WTC11 (cell line): ENCODE data around the gene SLC25A11. TPM values are rescaled to one million over a fixed set of nuclear protein-coding genes. Genes with fewer than 3 reads are reported as not detected.

Source experiments
- ARID4B ChIP-seq: sonication (generic); formaldehyde crosslinking; IDR thresholded peaks from 2 replicates; pipeline ENCODE4 v1.8.0; 2023; ENCODE audit warnings: missing genetic modification reagents, mild to moderate bottlenecking, borderline replicate concordance
- CREB1 ChIP-seq: sonication (generic); formaldehyde crosslinking; IDR thresholded peaks from 2 replicates; pipeline ENCODE4 v1.8.0; 2023; ENCODE audit warnings: mild to moderate bottlenecking, missing genetic modification reagents
- GTF2I ChIP-seq: fragments of 250-450 bp; sonication (Bioruptor Pico); conservative IDR thresholded peaks from 2 replicates; pipeline ENCODE4 v1.4.0; 2021; ENCODE audit warnings: mild to moderate bottlenecking
- NFYB ChIP-seq: sonication (generic); formaldehyde crosslinking; conservative IDR thresholded peaks from 2 replicates; pipeline ENCODE4 v1.8.0; 2022; ENCODE audit warnings: low read depth, missing genetic modification reagents
- NR3C1 ChIP-seq: sonication (generic); formaldehyde crosslinking; conservative IDR thresholded peaks from 2 replicates; pipeline ENCODE4 v1.8.1; 2023; ENCODE audit warnings: low read depth, mild to moderate bottlenecking, missing genetic modification reagents
- PRDM15 ChIP-seq: sonication (generic); formaldehyde crosslinking; IDR thresholded peaks from 2 replicates; pipeline ENCODE4 v1.8.0; 2022; ENCODE audit warnings: missing genetic modification reagents
- TEAD4 ChIP-seq: sonication (generic); formaldehyde crosslinking; IDR thresholded peaks from 2 replicates; pipeline ENCODE4 v1.8.0; 2022; ENCODE audit warnings: mild to moderate bottlenecking, missing genetic modification reagents
- TP53 ChIP-seq: sonication (generic); formaldehyde crosslinking; IDR thresholded peaks from 2 replicates; pipeline ENCODE4 v1.8.1; 2023; ENCODE audit warnings: mild to moderate bottlenecking, missing genetic modification reagents
- ZNF396 ChIP-seq: fragments of 250-450 bp; sonication (Bioruptor Pico); IDR thresholded peaks from 2 replicates; pipeline ENCODE4 v1.8.0; 2021; ENCODE audit warnings: mild to moderate bottlenecking, moderate library complexity, borderline replicate concordance
- ZNF532 ChIP-seq: fragments of 250-450 bp; sonication (Bioruptor Pico); IDR thresholded peaks from 2 replicates; pipeline ENCODE4 v1.9.0; 2021; ENCODE audit warnings: mild to moderate bottlenecking, borderline replicate concordance
- total RNA-seq: library from RNA; stranded (reverse); gene quantifications from 3 replicates; pipeline ENCODE4 v1.2.3, GENCODE V29; 2021
- TF ChIP-seq, protein P1 (sequence below): sonication (generic); formaldehyde crosslinking; IDR thresholded peaks from 2 replicates; pipeline ENCODE4 v1.8.0; 2022; ENCODE audit warnings: mild to moderate bottlenecking, missing genetic modification reagents
- TF ChIP-seq, protein P2 (sequence below): fragments of 250-450 bp; sonication (Bioruptor Pico); IDR thresholded peaks from 2 replicates; pipeline ENCODE4 v1.8.0; 2021; ENCODE audit warnings: mild to moderate bottlenecking
- TF ChIP-seq, protein P3 (sequence below): sonication (generic); formaldehyde crosslinking; IDR thresholded peaks from 2 replicates; pipeline ENCODE4 v1.8.1; 2023; ENCODE audit warnings: mild to moderate bottlenecking, missing genetic modification reagents, moderate library complexity

Gene SLC25A11
- total RNA-seq, 1 experiment from 2014 or later = 73.7 TPM

- TF ChIP-seq ZNF532 (no peak), ZNF396 (CRISPR knock-in tag) (no peak), CREB1 (CRISPR knock-in tag) (no peak; the same call in 1 of the 2 replicates), TEAD4 (CRISPR knock-in tag) (no peak), NR3C1 (CRISPR knock-in tag) (no peak), GTF2I (CRISPR knock-in tag) (no peak), TP53 (CRISPR knock-in tag) (peak; percentile 51), ARID4B (peak; percentile 65; the same call in 1 of the 2 replicates), PRDM15 (no peak), NFYB (CRISPR knock-in tag) (no peak)
- TF ChIP-seq, protein P1, sequence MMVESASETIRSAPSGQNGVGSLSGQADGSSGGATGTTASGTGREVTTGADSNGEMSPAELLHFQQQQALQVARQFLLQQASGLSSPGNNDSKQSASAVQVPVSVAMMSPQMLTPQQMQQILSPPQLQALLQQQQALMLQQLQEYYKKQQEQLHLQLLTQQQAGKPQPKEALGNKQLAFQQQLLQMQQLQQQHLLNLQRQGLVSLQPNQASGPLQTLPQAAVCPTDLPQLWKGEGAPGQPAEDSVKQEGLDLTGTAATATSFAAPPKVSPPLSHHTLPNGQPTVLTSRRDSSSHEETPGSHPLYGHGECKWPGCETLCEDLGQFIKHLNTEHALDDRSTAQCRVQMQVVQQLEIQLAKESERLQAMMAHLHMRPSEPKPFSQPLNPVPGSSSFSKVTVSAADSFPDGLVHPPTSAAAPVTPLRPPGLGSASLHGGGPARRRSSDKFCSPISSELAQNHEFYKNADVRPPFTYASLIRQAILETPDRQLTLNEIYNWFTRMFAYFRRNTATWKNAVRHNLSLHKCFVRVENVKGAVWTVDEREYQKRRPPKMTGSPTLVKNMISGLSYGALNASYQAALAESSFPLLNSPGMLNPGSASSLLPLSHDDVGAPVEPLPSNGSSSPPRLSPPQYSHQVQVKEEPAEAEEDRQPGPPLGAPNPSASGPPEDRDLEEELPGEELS = peak; percentile 89
- TF ChIP-seq, protein P2, sequence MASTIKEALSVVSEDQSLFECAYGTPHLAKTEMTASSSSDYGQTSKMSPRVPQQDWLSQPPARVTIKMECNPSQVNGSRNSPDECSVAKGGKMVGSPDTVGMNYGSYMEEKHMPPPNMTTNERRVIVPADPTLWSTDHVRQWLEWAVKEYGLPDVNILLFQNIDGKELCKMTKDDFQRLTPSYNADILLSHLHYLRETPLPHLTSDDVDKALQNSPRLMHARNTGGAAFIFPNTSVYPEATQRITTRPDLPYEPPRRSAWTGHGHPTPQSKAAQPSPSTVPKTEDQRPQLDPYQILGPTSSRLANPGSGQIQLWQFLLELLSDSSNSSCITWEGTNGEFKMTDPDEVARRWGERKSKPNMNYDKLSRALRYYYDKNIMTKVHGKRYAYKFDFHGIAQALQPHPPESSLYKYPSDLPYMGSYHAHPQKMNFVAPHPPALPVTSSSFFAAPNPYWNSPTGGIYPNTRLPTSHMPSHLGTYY (CRISPR knock-in tag) = peak; percentile 38; the same call in 1 of the 2 replicates
- TF ChIP-seq, protein P3, sequence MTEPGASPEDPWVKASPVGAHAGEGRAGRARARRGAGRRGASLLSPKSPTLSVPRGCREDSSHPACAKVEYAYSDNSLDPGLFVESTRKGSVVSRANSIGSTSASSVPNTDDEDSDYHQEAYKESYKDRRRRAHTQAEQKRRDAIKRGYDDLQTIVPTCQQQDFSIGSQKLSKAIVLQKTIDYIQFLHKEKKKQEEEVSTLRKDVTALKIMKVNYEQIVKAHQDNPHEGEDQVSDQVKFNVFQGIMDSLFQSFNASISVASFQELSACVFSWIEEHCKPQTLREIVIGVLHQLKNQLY = no peak
Measured at GRCh38 chr17:4967539-4968485, 28.0 kb upstream of the SLC25A11 start, which contains the start of gene SPAG7 (continued).
